ENCODE results near the gene STIMATE.

- no peak for TF ChIP-seq BHLHE40 (IDR thresholded peaks at IDR 0.05; ENCODE audit: borderline replicate concordance)
- TF ChIP-seq L3MBTL2 (conservative IDR thresholded peaks at IDR 0.05) = no peak
- TF ChIP-seq NFRKB (IDR thresholded peaks at IDR 0.05) = no peak
- TF ChIP-seq TARDBP (IDR thresholded peaks at IDR 0.05) = no peak
- no peak for TF ChIP-seq SP1 (IDR thresholded peaks at IDR 0.05)
- no peak for TF ChIP-seq LEF1 (IDR thresholded peaks at IDR 0.05; ENCODE audit: borderline replicate concordance)
- TF ChIP-seq FOXK2 (IDR thresholded peaks at IDR 0.05) = no peak
- TF ChIP-seq HDGF (IDR thresholded peaks at IDR 0.05; ENCODE audit: borderline replicate concordance) = no peak
- TF ChIP-seq ARNT (IDR thresholded peaks at IDR 0.05) = no peak
Observed at GRCh38 chr3:52880047-52880446, 17.3 kb downstream of the STIMATE start.

Data from HEK293T (cell line).